ENCODE results near the gene GSK3B.

GSK3B gene

DNA sequence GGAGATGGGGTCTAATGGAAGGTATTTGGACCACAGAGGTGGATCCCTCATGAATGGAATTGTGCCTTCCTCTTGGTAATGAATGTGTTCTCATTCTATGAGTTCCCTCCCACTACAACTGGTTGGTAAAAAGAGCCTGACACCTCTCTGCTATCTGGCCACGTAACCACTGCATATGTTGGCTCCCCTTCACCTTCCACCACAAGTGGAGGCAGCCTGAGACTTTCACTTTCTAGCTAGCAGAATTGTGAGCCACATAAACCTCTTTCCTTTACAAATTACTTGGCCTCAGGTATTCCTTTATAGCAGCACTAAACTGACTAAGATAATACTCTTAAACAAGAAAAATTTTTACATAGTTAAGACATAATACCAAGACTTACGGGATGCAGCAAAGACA is 157.0 kb downstream of the GSK3B start:
- TF ChIP-seq CTCF (IDR thresholded peaks at IDR 0.05; ENCODE audit: low read depth, low read length): no peak
- no peaks in the 10 kb centered on the region for H3K9me3 ChIP-seq
- no peaks in the 10 kb centered on the region for H3K4me1 ChIP-seq
- no peak overlapping the region for H3K4me3 ChIP-seq (ENCODE audit: low read depth, low read length)
- no peaks in the 10 kb centered on the region; the same call in 1 of the 2 replicates for H3K36me3 ChIP-seq
- DNase-seq: no peak
- no peaks in the 10 kb centered on the region for H3K27me3 ChIP-seq

DNA sequence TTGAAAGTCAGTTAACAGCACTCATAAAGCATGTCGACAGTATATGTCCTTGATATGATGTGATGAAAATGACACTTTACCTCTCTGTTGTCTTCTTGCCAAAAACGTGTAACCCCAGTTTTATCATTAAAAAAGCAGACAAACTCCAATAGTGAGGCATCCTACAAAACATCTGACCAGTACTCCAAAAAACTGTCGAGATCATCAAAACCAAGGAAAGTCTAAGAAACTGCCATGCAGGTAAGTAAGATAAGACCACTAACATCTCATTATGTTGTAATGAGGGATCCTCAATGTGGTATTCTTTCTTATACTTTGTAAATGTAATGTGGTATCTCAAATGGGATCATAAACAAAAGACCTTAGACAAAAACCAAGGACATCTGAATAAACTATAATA is 160.0 kb downstream of the GSK3B start:
- no peak for TF ChIP-seq CTCF (IDR thresholded peaks at IDR 0.05; ENCODE audit: low read depth, low read length)
- Histone ChIP-seq H3K4me1 (no peaks in the 10 kb centered on the region), H3K36me3 (no peaks in the 10 kb centered on the region), H3K4me3 (ENCODE audit: low read depth, low read length) (no peak overlapping the region), H3K27me3 (no peaks in the 10 kb centered on the region), H3K9me3 (no peaks in the 10 kb centered on the region)
- DNase-seq: no peak

DNA sequence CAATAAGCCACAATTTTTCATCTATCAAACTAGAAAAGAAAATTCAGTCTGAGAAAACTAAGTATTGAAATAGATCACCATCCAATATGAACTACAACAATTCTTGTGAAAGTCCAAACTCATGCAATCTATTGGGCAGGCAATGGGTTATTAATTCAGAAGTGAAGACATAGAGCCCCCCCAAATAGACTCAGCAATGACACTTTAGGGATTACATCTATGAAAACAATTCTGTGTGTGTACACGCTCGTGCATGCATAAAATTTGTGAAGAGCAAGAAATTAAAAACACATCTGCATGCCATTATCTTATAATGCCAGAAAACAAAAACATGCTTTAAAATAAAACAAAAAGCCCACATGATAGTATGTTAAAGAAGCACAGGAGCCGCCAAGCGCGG is 161.0 kb downstream of the GSK3B start:
- no peak for DNase-seq
- no peaks in the 10 kb centered on the region for H3K36me3 ChIP-seq
- H3K4me3 ChIP-seq (ENCODE audit: low read depth, low read length): no peak overlapping the region
- no peaks in the 10 kb centered on the region for H3K27me3 ChIP-seq
- no peaks in the 10 kb centered on the region for H3K4me1 ChIP-seq
- TF ChIP-seq CTCF (IDR thresholded peaks at IDR 0.05; ENCODE audit: low read depth, low read length): no peak
- no peaks in the 10 kb centered on the region for H3K9me3 ChIP-seq

- no peak for DNase-seq
- peaks cover 3% of the 10 kb centered on the region; the same call in 1 of the 2 replicates for H3K4me1 ChIP-seq
- no peak for TF ChIP-seq CTCF (IDR thresholded peaks at IDR 0.05; ENCODE audit: low read depth, low read length)
- H3K4me3 ChIP-seq (ENCODE audit: low read depth, low read length): no peak overlapping the region
- no peaks in the 10 kb centered on the region for H3K9me3 ChIP-seq
- H3K36me3 ChIP-seq: no peaks in the 10 kb centered on the region
- H3K27me3 ChIP-seq: no peaks in the 10 kb centered on the region
These were observed 164.0 kb downstream of the GSK3B start for GRCh38 chr3:119930286-119930685.

DNA sequence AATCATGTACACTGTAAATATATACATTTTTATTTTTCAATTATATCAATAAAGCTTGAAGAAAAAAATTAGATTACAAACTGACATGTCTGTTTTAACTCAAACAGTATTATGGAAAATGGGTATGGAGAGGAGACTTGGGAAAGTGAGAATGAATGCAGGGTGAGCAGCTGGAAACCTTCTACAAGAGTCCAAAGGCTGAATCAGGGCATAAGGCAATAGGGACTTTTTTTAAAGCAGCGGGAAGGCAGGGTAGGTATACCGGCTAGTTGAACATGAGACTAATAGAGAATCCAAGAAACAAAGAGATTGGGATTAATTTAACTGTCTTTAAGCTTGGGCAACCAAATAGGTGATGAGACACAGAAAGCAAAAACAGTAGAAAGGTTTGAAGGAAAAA is 167.1 kb downstream of the GSK3B start:
- H3K9me3 ChIP-seq: no peaks in the 10 kb centered on the region
- no peak overlapping the region for H3K4me3 ChIP-seq (ENCODE audit: low read depth, low read length)
- no peak for TF ChIP-seq CTCF (IDR thresholded peaks at IDR 0.05; ENCODE audit: low read depth, low read length)
- H3K36me3 ChIP-seq: no peaks in the 10 kb centered on the region
- DNase-seq: no peak
- H3K27me3 ChIP-seq: no peaks in the 10 kb centered on the region
- H3K4me1 ChIP-seq: peaks cover 3% of the 10 kb centered on the region; the same call in 1 of the 2 replicates

DNA sequence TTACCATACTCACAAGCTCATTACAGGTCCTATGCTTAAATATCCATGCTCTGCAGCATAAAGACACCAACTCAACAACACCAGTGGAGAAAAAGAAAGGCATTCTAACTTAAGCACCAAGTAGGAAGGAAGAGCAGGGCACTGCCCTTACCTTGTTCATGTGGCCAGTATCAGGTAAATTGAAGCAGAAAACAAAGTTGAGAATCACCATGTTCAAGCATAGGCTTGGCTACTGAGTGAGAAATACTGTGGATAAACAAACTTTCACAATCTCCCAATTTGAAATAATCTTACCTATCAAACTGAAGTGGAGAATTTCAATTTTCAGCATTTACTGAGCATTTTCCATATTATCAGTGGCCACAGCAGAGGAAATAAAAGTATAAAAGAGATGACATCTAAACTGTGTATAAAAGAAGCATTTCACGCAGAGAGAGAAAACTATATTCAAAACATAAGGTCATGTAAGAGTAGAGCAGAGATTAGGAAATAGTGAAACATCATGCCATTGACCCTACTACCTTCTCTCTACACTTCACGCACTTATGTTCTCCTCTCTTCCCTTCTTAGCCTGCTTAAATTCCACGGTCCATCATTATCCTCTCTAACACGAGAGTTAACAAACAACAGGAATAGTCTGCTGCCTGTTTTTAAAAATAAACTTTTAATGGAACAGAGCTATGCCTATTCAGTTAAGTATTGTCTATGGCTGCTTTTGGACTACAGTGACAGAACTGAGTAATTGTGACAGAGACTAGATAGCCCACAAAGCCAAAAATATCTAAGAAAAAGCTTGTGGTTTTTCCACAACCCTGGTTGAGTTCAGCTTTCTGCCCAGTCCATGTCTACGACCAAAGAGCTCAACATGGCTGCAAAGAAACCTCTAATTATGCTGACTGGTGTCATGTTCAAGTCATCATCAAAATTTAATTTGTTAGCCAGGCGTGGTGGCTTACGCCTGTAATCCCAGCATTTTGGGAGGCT is 169.8 kb downstream of the GSK3B start:
- Histone ChIP-seq H3K27me3 (no peaks in the 10 kb centered on the region), H3K4me3 (ENCODE audit: low read depth, low read length) (no peak overlapping the region), H3K36me3 (no peaks in the 10 kb centered on the region; the same call in 1 of the 2 replicates), H3K4me1 (peaks cover 3% of the 10 kb centered on the region; the same call in 1 of the 2 replicates), H3K9me3 (no peaks in the 10 kb centered on the region)
- DNase-seq: no peak
- no peak for TF ChIP-seq CTCF (IDR thresholded peaks at IDR 0.05; ENCODE audit: low read depth, low read length)

All from BE2C (cell line).